Hepatocyte (in vitro differentiated cells): ENCODE results near the gene SLC19A1. TPM values are rescaled to one million over a fixed set of nuclear protein-coding genes. Genes with fewer than 3 reads are reported as not detected.

Experiments
- DNase-seq: peaks from one replicate; pipeline ENCODE4 v3.0.0-alpha.2; 2016; ENCODE audit warnings: low spot score
- H2AFZ ChIP-seq: fragments of 200-600 bp; sonication (generic); 2 replicates; pipeline ENCODE4 v1.6.0; 2016; ENCODE audit warnings: antibody characterized with exemption, mild to moderate bottlenecking
- H3K27ac ChIP-seq: fragments of 200-600 bp; sonication (generic); 2 replicates; pipeline ENCODE4 v1.5.1; 2016; ENCODE audit warnings: mild to moderate bottlenecking
- H3K27me3 ChIP-seq: fragments of 200-600 bp; sonication (generic); 2 replicates; pipeline ENCODE4 v1.6.1; 2016
- H3K36me3 ChIP-seq: fragments of 200-600 bp; sonication (generic); replicated peaks from 2 replicates; pipeline ENCODE4 v1.5.1; 2016; ENCODE audit warnings: low read depth; ENCODE audit not compliant: insufficient read depth
- H3K4me1 ChIP-seq: fragments of 200-600 bp; sonication (generic); 2 replicates; pipeline ENCODE4 v1.5.1; 2016; ENCODE audit warnings: mild to moderate bottlenecking, moderate library complexity; ENCODE audit not compliant: insufficient read depth
- H3K4me2 ChIP-seq: fragments of 200-600 bp; sonication (generic); 2 replicates; pipeline ENCODE4 v1.6.0; 2016
- H3K4me3 ChIP-seq: fragments of 200-600 bp; sonication (generic); 2 replicates; pipeline ENCODE4 v1.5.1; 2016; ENCODE audit warnings: mild to moderate bottlenecking
- H3K79me2 ChIP-seq: fragments of 200-600 bp; sonication (generic); 2 replicates; pipeline ENCODE4 v1.6.0; 2017; ENCODE audit warnings: mild to moderate bottlenecking
- H3K9me2 ChIP-seq: fragments of 200-600 bp; sonication (generic); replicated peaks from 2 replicates; pipeline ENCODE4 v1.6.0; 2017; ENCODE audit warnings: mild to moderate bottlenecking; ENCODE audit not compliant: insufficient read depth
- H3K9me3 ChIP-seq: fragments of 200-600 bp; sonication (generic); 2 replicates; pipeline ENCODE4 v1.5.1; 2016; ENCODE audit warnings: low read depth, mild to moderate bottlenecking
- H4K20me1 ChIP-seq: fragments of 200-600 bp; sonication (generic); 2 replicates; pipeline ENCODE4 v1.6.0; 2016; ENCODE audit warnings: mild to moderate bottlenecking; ENCODE audit not compliant: insufficient read depth, poor library complexity, severe bottlenecking
- CTCF ChIP-seq: fragments of 200-600 bp; sonication (generic); IDR thresholded peaks from 2 replicates; pipeline ENCODE4 v1.5.1; 2016; ENCODE audit warnings: antibody characterized with exemption, mild to moderate bottlenecking; ENCODE audit not compliant: poor library complexity
- EZH2 ChIP-seq: fragments of 200-600 bp; sonication (generic); IDR thresholded peaks from 2 replicates; pipeline ENCODE4 v1.6.1; 2016; ENCODE audit warnings: antibody characterized with exemption, mild to moderate bottlenecking, borderline replicate concordance
- EZH2phosphoT487 ChIP-seq: fragments of 200-600 bp; sonication (generic); IDR thresholded peaks from one replicate; pipeline ENCODE4 v1.6.1; 2018; ENCODE audit warnings: antibody characterized with exemption, mild to moderate bottlenecking, low read depth, moderate library complexity; ENCODE audit not compliant: unreplicated experiment, severe bottlenecking
- WGBS: methylation state at CpG from one replicate; pipeline ENCODE4 v1.1.6; 2016; ENCODE audit warnings: low lambda C conversion rate; ENCODE audit errors: missing lambda C conversion rate; 5-methylcytosine and 5-hydroxymethylcytosine counted together
- polyA plus RNA-seq: library from polyadenylated mRNA; unstranded; fragments of >200 nt; fragmentation: Nextera tagmentation; extraction: Ambion mirVana; gene quantifications from 2 replicates; pipeline ENCODE4 v1.2.1, GENCODE V29; 2016
- total RNA-seq: library from RNA; depleted of rRNA; stranded (reverse); fragments of >200 nt; gene quantifications from 2 replicates; pipeline ENCODE4 v1.2.3, GENCODE V29; 2014

SLC19A1 gene
- total and polyA plus RNA-seq, 2 experiments from 2014 or later: 7.7 to 24.8 TPM

GRCh38 chr21:45542667-45543370, 579 bp upstream of the SLC19A1 start:
- H3K4me3 ChIP-seq: peak overlapping the region; percentile 85
- H3K9me2 ChIP-seq: no peaks in the 10 kb centered on the region
- H3K27me3 ChIP-seq: no peaks in the 10 kb centered on the region
- no peaks in the 10 kb centered on the region for H3K9me3 ChIP-seq
- DNase-seq: no peak
- H4K20me1 ChIP-seq: no peaks in the 10 kb centered on the region
- H2AFZ ChIP-seq: peak overlapping the region; percentile 71
- H3K27ac ChIP-seq: no peak overlapping the region
- peak overlapping the region; percentile 94 for H3K4me2 ChIP-seq
- peaks cover 9% of the 10 kb centered on the region for H3K4me1 ChIP-seq
- 75% methylated on average over 27 of the region's 55 CpGs for WGBS
- no peaks in the 10 kb centered on the region for H3K79me2 ChIP-seq
- H3K36me3 ChIP-seq: no peaks in the 10 kb centered on the region
- TF ChIP-seq EZH2phosphoT487: no peak

GRCh38 chr21:45541221-45542039, 810 bp downstream of the SLC19A1 start:
- 36% methylated on average over 26 of the region's 50 CpGs for WGBS
- no peak overlapping the region for H3K27ac ChIP-seq
- H3K9me2 ChIP-seq: no peaks in the 10 kb centered on the region
- TF ChIP-seq EZH2phosphoT487 (no peak), EZH2 (no peak), CTCF (no peak)
- no peaks in the 10 kb centered on the region for H3K27me3 ChIP-seq
- no peaks in the 10 kb centered on the region for H3K36me3 ChIP-seq
- no peaks in the 10 kb centered on the region for H3K9me3 ChIP-seq
- H3K79me2 ChIP-seq: no peaks in the 10 kb centered on the region
- peak overlapping the region; percentile 94 for H3K4me2 ChIP-seq
- peak overlapping the region; percentile 85 for H3K4me3 ChIP-seq
- H3K4me1 ChIP-seq: peaks cover 9% of the 10 kb centered on the region
- DNase-seq: peak; percentile 67
- H2AFZ ChIP-seq: peak overlapping the region; percentile 83
- H4K20me1 ChIP-seq: no peaks in the 10 kb centered on the region

- 90% methylated on average over 10 of the region's 10 CpGs for WGBS
- H3K4me2 ChIP-seq: peak overlapping the region; percentile 94
- no peak for TF ChIP-seq CTCF
- TF ChIP-seq EZH2phosphoT487: no peak
- TF ChIP-seq EZH2: no peak
- H3K79me2 ChIP-seq: no peaks in the 10 kb centered on the region
- no peaks in the 10 kb centered on the region for H3K9me3 ChIP-seq
- H4K20me1 ChIP-seq: no peaks in the 10 kb centered on the region
- no peak overlapping the region for H3K27ac ChIP-seq
- DNase-seq: no peak
- H3K36me3 ChIP-seq: no peaks in the 10 kb centered on the region
- no peak overlapping the region for H3K4me3 ChIP-seq
- no peaks in the 10 kb centered on the region for H3K27me3 ChIP-seq
- no peak overlapping the region for H2AFZ ChIP-seq
- peaks cover 9% of the 10 kb centered on the region for H3K4me1 ChIP-seq
- no peaks in the 10 kb centered on the region for H3K9me2 ChIP-seq
These were observed 1.7 kb downstream of the SLC19A1 start for GRCh38 chr21:45540601-45540970.

GRCh38 chr21:45539796-45540600, 2.2 kb downstream of the SLC19A1 start:
- Histone ChIP-seq H3K79me2 (no peaks in the 10 kb centered on the region), H3K4me2 (no peak overlapping the region), H2AFZ (no peak overlapping the region), H3K27ac (no peak overlapping the region), H3K9me2 (no peaks in the 10 kb centered on the region), H3K4me3 (no peak overlapping the region), H3K4me1 (peaks cover 9% of the 10 kb centered on the region), H3K27me3 (no peaks in the 10 kb centered on the region), H3K36me3 (no peaks in the 10 kb centered on the region), H4K20me1 (no peaks in the 10 kb centered on the region), H3K9me3 (no peaks in the 10 kb centered on the region)
- WGBS: 95% methylated on average over 22 of the region's 24 CpGs
- TF ChIP-seq EZH2 (no peak), EZH2phosphoT487 (no peak), CTCF (no peak)
- DNase-seq: no peak
